K562 (cell line): Measurements from ENCODE around the gene EYA4. TPM values are rescaled to one million over a fixed set of nuclear protein-coding genes. Genes with fewer than 3 reads are reported as not detected.

Source experiments
- ATAC-seq: fragments of 200-7000 bp; cut with Tn5 transposase; 3 replicates; pipeline ENCODE4 v1.9.1; 2020; ENCODE audit warnings: moderate library complexity
- BruUV-seq: library from RNA; stranded (reverse); fragments of 400-500 nt; replicated peaks from 2 replicates; lab custom pipeline; 2021; lab: Mats Ljungman, UMichigan
- CTCF ChIA-PET: fragments of 300-600 bp; formaldehyde crosslinking; extraction: SDS; loops from one replicate; lab custom pipeline; 2021; ENCODE audit warnings: low intra/inter-chr PET ratio; lab: Yijun Ruan, JAX
- POLR2A ChIA-PET: fragments of 300-600, 350-650 bp; sonication (Branson Sonifier 250); formaldehyde crosslinking; extraction: SDS; loops from one replicate; lab custom pipeline; 2021; ENCODE audit warnings: antibody characterized with exemption, inconsistent platforms; lab: Yijun Ruan, JAX
- DNase-seq, 4 experiments: peaks; one replicate each; pipeline versions ENCODE4 v3.0.0 to v3.0.0-alpha.2; 2011 to 2018; ENCODE audit warnings: low spot score in 3 of 4, mixed read lengths in 3 of 4; ENCODE audit errors: extremely low read depth in 1 of 4
- FAIRE-seq: peaks from 2 replicates; lab custom pipeline; 2011; peaks lifted over from hg19 to GRCh38; lab: Jason Lieb, UNC
- H2AFZ ChIP-seq: 2 replicates; pipeline ENCODE4 v1.6.0; 2011; ENCODE audit warnings: low read depth, low read length, control low read depth, inconsistent platforms
- H3K27ac ChIP-seq: fragments of 200-600 bp; 3 replicates; pipeline ENCODE4 v1.8.0; 2011; ENCODE audit warnings: low read depth, mild to moderate bottlenecking, control low read depth, inconsistent platforms, low read length, moderate library complexity, mixed read lengths; ENCODE audit errors: extremely low read depth
- H3K27me3 ChIP-seq, 2 experiments: fragments of 300-600 bp in 1 of 2; 2 replicates in 1 of 2; 3 replicates in 1 of 2; pipeline versions ENCODE4 v1.6.0 to v1.8.0; 2011; ENCODE audit warnings: inconsistent platforms in 2 of 2, low read length in 2 of 2, mild to moderate bottlenecking in 1 of 2, mixed read lengths in 1 of 2, moderate library complexity in 1 of 2; ENCODE audit not compliant: control insufficient read depth in 2 of 2, insufficient read depth in 2 of 2
- H3K36me3 ChIP-seq: fragments of 300-600 bp; 3 replicates; pipeline ENCODE4 v1.8.0; 2011; ENCODE audit warnings: mild to moderate bottlenecking, low read length, inconsistent platforms; ENCODE audit not compliant: control insufficient read depth, insufficient read depth
- H3K4me1 ChIP-seq, 2 experiments: fragments of 200-600 bp in 1 of 2; replicated peaks in 1 of 2; 2 replicates in 1 of 2; 3 replicates in 1 of 2; pipeline versions ENCODE4 v1.5.1 to v1.8.0; 2011; ENCODE audit warnings: inconsistent platforms in 2 of 2, low read length in 2 of 2, mild to moderate bottlenecking in 1 of 2, mixed read lengths in 1 of 2, moderate library complexity in 1 of 2; ENCODE audit not compliant: control insufficient read depth in 2 of 2, insufficient read depth in 2 of 2
- H3K4me2 ChIP-seq: 2 replicates; pipeline ENCODE4 v1.6.1; 2011; ENCODE audit warnings: low read length, control low read depth, inconsistent platforms, mixed read lengths; ENCODE audit not compliant: insufficient read depth
- H3K4me3 ChIP-seq: fragments of 200-600 bp; sonication (generic), shearing (Covaris generic); 2 replicates; pipeline ENCODE4 v1.5.1; 2016; ENCODE audit warnings: control low read depth, inconsistent platforms
- H3K79me2 ChIP-seq: fragments of 200-600 bp; 3 replicates; pipeline ENCODE4 v1.8.0; 2011; ENCODE audit warnings: low read length, inconsistent platforms; ENCODE audit not compliant: control insufficient read depth, insufficient read depth
- H3K9ac ChIP-seq, 2 experiments: 2 replicates each; pipeline versions ENCODE4 v1.6.0 to v1.6.1; 2011; ENCODE audit warnings: low read depth in 2 of 2, low read length in 2 of 2, control low read depth in 1 of 2, inconsistent platforms in 1 of 2, mild to moderate bottlenecking in 1 of 2, mixed read lengths in 1 of 2; ENCODE audit not compliant: insufficient read depth in 1 of 2
- H3K9me1 ChIP-seq: one replicate; pipeline ENCODE4 v1.6.0; 2011; ENCODE audit warnings: inconsistent platforms, mild to moderate bottlenecking, low read length, moderate library complexity; ENCODE audit not compliant: control insufficient read depth, insufficient read depth
- H3K9me3 ChIP-seq: replicated peaks from 2 replicates; pipeline ENCODE4 v1.5.1; 2011; ENCODE audit warnings: low read depth, low read length, inconsistent platforms; ENCODE audit not compliant: control insufficient read depth, insufficient read depth
- H4K20me1 ChIP-seq: replicated peaks from 2 replicates; pipeline ENCODE4 v1.6.1; 2011; ENCODE audit warnings: low read length, inconsistent platforms, mixed read lengths; ENCODE audit not compliant: control insufficient read depth, insufficient read depth
- CREB5 ChIP-seq: fragments of 250-450 bp; sonication (Bioruptor Pico); IDR thresholded peaks from 2 replicates; pipeline ENCODE4 v1.5.0; 2020; ENCODE audit warnings: mild to moderate bottlenecking
- EP400 ChIP-seq: fragments of 450-650 bp; IDR thresholded peaks from 2 replicates; pipeline ENCODE4 v1.6.1; 2017; ENCODE audit warnings: antibody characterized with exemption, mild to moderate bottlenecking, moderate library complexity
- HDAC3 ChIP-seq: fragments of 450-650 bp; IDR thresholded peaks from 2 replicates; pipeline ENCODE4 v1.6.1; 2018; ENCODE audit warnings: borderline replicate concordance, mild to moderate bottlenecking, moderate library complexity; ENCODE audit not compliant: partially characterized antibody
- HLTF ChIP-seq: fragments of 450-650 bp; IDR thresholded peaks from 2 replicates; pipeline ENCODE4 v1.6.1; 2016
- HMG20A ChIP-seq: fragments of 450-650 bp; formaldehyde crosslinking; conservative IDR thresholded peaks from 2 replicates; pipeline ENCODE4 v1.4.0; 2020; ENCODE audit warnings: mild to moderate bottlenecking, mixed read lengths
- PHB ChIP-seq: fragments of 250-450 bp; sonication (Bioruptor Pico); IDR thresholded peaks from 2 replicates; pipeline ENCODE4 v1.5.0; 2021
- RBM22 ChIP-seq: fragments of 200-400 bp; formaldehyde crosslinking; IDR thresholded peaks from 2 replicates; pipeline ENCODE4 v1.6.1; 2018; ENCODE audit warnings: low read length, low read depth; ENCODE audit not compliant: poor library complexity, severe bottlenecking
- RBM34 ChIP-seq: fragments of 200-400 bp; formaldehyde crosslinking; IDR thresholded peaks from 2 replicates; pipeline ENCODE4 v1.6.1; 2018; ENCODE audit warnings: low read length, borderline replicate concordance; ENCODE audit not compliant: insufficient read depth
- RNF219 ChIP-seq: fragments of 250-450 bp; sonication (Bioruptor Pico); IDR thresholded peaks from 2 replicates; pipeline ENCODE4 v1.5.0; 2022; ENCODE audit warnings: mild to moderate bottlenecking
- SMAD3 ChIP-seq: fragments of 450-650 bp; formaldehyde crosslinking; conservative IDR thresholded peaks from 2 replicates; pipeline ENCODE4 v1.4.0; 2020; ENCODE audit warnings: mild to moderate bottlenecking
- TBL1XR1 ChIP-seq, 2 experiments: IDR thresholded peaks; 2 replicates each; pipeline ENCODE4 v1.6.1; 2012; ENCODE audit warnings: improper control_type of control experiment in 2 of 2, low read length in 2 of 2, mild to moderate bottlenecking in 1 of 2
- ZNF3 ChIP-seq: fragments of 250-450 bp; sonication (Bioruptor Pico); IDR thresholded peaks from 2 replicates; pipeline ENCODE4 v1.5.0; 2021; ENCODE audit warnings: mild to moderate bottlenecking, moderate library complexity
- ZNF311 ChIP-seq: fragments of 250-450 bp; sonication (Bioruptor Pico); IDR thresholded peaks from 2 replicates; pipeline ENCODE4 v1.4.0; 2020; ENCODE audit warnings: mild to moderate bottlenecking, moderate library complexity
- ZNF41 ChIP-seq: fragments of 250-450 bp; sonication (Bioruptor Pico); conservative IDR thresholded peaks from 2 replicates; pipeline ENCODE4 v1.4.0; 2020; ENCODE audit warnings: mild to moderate bottlenecking
- ZNF766 ChIP-seq: fragments of 200-800 bp; sonication (Bioruptor generic); conservative IDR thresholded peaks from 2 replicates; pipeline ENCODE4 v1.6.1; 2016; ENCODE audit warnings: missing genetic modification characterization, missing compliant biosample characterization
- ZNF77 ChIP-seq: fragments of 250-450 bp; sonication (Bioruptor Pico); IDR thresholded peaks from 2 replicates; pipeline ENCODE4 v1.5.0; 2020
- in situ Hi-C: fragments of 300-500 bp; cut with MboI; formaldehyde crosslinking; loops from 4 replicates; pipeline ENCODE4 v1.15.0; 2018; ENCODE audit warnings: inconsistent platforms, mixed read lengths
- intact Hi-C: fragments of 100-400 bp; cut with micrococcal nuclease; formaldehyde crosslinking; loops from 2 replicates; pipeline ENCODE4 v1.14.2; 2022
- polyA plus RNA-seq, 8 experiments: library from polyadenylated mRNA; depleted of rRNA in 4 of 8; stranded (reverse) in 5 of 8; unstranded in 3 of 8; fragments of >200 nt; fragmentation: Nextera tagmentation in 2 of 8; fragmentation: Illumina TruSeq in 1 of 8; extraction: Ambion mirVana in 2 of 8; extraction: Trizol in 1 of 8; gene quantifications; 2 replicates each; pipeline versions ENCODE4 v1.2.1 to v1.2.3, GENCODE V29; 2011 to 2014; ENCODE audit warnings: inconsistent platforms in 1 of 8, missing spikeins in 1 of 8
- total RNA-seq, 7 experiments: library from RNA; depleted of rRNA in 6 of 7; stranded (reverse); fragments of >200 nt in 6 of 7; fragmentation: Illumina TruSeq in 2 of 7; extraction: Trizol in 2 of 7; gene quantifications; 2 replicates each; pipeline versions ENCODE4 v1.2.1 to v1.2.3, GENCODE V29; 2011 to 2021; ENCODE audit warnings: low replicate concordance in 1 of 7
- TF ChIP-seq, protein P1 (sequence below): IDR thresholded peaks from 2 replicates; pipeline ENCODE4 v1.6.1; 2011; ENCODE audit warnings: borderline replicate concordance, low read depth, mild to moderate bottlenecking, moderate library complexity, low read length; ENCODE audit not compliant: insufficient read depth, poor library complexity, severe bottlenecking

EYA4 gene
- total and polyA plus RNA-seq, 9 of the 15 experiments (the other 6 are each of a cell fraction or from before 2014, with no cell fraction given): 0.03 to 0.04 TPM; not detected in 7

DNA sequence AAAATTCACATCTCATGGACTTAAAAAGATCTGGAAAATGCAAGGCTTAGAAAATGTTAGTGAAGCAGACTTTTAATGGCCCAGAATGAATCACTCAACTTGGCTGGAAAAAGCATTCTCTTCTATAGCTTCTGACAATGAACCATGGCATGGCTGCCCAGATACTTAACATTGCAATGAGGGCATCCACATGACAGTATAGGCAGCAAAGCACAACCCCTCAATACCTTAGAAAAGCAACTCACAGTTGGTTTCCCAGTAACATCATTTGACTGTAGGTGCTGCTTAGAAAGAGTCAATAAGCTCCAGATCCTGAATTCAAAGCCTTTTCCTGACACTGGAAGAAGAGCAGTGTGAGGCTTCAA lies 155.8 kb downstream of the EYA4 start:
- H3K27ac ChIP-seq: no peak overlapping the region
- no peaks in the 10 kb centered on the region for H3K36me3 ChIP-seq
- FAIRE-seq (no peak), ATAC-seq (no peak), DNase-seq (no peak)
- H2AFZ ChIP-seq: no peak overlapping the region
- intact Hi-C loops: no loop called here
- CTCF ChIA-PET: no interaction called here
- BruUV-seq: no TSS peak
- no peaks in the 10 kb centered on the region for H3K79me2 ChIP-seq
- H3K27me3 ChIP-seq: no peaks in the 10 kb centered on the region
- in situ Hi-C loops: no loop called here
- no peak overlapping the region for H3K4me3 ChIP-seq
- POLR2A ChIA-PET: no interaction called here
- TF ChIP-seq TBL1XR1 (IDR thresholded peaks at IDR 0.05; ENCODE audit: low read length in 2 of 2) (no peak), RBM34 (no peak), HDAC3 (no peak), PHB (CRISPR knock-in tag) (no peak), HLTF (no peak), ZNF41 (CRISPR knock-in tag) (no peak), ZNF766 (CRISPR knock-in tag) (no peak), ZNF77 (CRISPR knock-in tag) (no peak), SMAD3 (no peak), ZNF3 (CRISPR knock-in tag) (no peak), CREB5 (CRISPR knock-in tag) (no peak), EP400 (no peak), RNF219 (CRISPR knock-in tag) (no peak), RBM22 (no peak), HMG20A (CRISPR knock-in tag) (no peak), ZNF311 (CRISPR knock-in tag) (no peak)
- TF ChIP-seq, protein P1, sequence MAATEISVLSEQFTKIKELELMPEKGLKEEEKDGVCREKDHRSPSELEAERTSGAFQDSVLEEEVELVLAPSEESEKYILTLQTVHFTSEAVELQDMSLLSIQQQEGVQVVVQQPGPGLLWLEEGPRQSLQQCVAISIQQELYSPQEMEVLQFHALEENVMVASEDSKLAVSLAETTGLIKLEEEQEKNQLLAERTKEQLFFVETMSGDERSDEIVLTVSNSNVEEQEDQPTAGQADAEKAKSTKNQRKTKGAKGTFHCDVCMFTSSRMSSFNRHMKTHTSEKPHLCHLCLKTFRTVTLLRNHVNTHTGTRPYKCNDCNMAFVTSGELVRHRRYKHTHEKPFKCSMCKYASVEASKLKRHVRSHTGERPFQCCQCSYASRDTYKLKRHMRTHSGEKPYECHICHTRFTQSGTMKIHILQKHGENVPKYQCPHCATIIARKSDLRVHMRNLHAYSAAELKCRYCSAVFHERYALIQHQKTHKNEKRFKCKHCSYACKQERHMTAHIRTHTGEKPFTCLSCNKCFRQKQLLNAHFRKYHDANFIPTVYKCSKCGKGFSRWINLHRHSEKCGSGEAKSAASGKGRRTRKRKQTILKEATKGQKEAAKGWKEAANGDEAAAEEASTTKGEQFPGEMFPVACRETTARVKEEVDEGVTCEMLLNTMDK: no peak
- H3K9me3 ChIP-seq: no peaks in the 10 kb centered on the region
- no peaks in the 10 kb centered on the region for H4K20me1 ChIP-seq
- H3K9me1 ChIP-seq: no peaks in the 10 kb centered on the region
- H3K4me1 ChIP-seq: no peaks in the 10 kb centered on the region
- H3K4me2 ChIP-seq: no peak overlapping the region
- H3K9ac ChIP-seq: no peak overlapping the region
